Colonic mucosa (tissue), 4 donors: ENCODE measurements around the gene PIP4K2A. TPM values are rescaled to one million over a fixed set of nuclear protein-coding genes. Genes with fewer than 3 reads are reported as not detected.

Source experiments
- DNase-seq: peaks from one replicate; pipeline ENCODE4 v3.0.0-alpha.2; 2020
- H3K27ac ChIP-seq: fragments of 200-600 bp; one replicate; pipeline ENCODE4 v1.8.0; 2021
- H3K27me3 ChIP-seq: fragments of 200-600 bp; one replicate; pipeline ENCODE4 v1.8.0; 2021
- H3K36me3 ChIP-seq: fragments of 200-600 bp; one replicate; pipeline ENCODE4 v1.8.0; 2021
- H3K4me1 ChIP-seq: fragments of 200-600 bp; one replicate; pipeline ENCODE4 v1.8.0; 2021; ENCODE audit warnings: mild to moderate bottlenecking
- H3K4me3 ChIP-seq: fragments of 200-600 bp; one replicate; pipeline ENCODE4 v1.8.0; 2021
- H3K9ac ChIP-seq, 2 donors: one replicate each; pipeline ENCODE4 v1.7.0; 2013; ENCODE audit warnings: control low read depth in 2 of 2, low read depth in 2 of 2, low read length in 2 of 2
- H3K9me3 ChIP-seq: fragments of 200-600 bp; one replicate; pipeline ENCODE4 v1.8.0; 2021
- intact Hi-C: fragments of 100-400 bp; cut with DNase I; formaldehyde crosslinking; loops from one replicate; pipeline ENCODE4 v1.14.1; 2022
- total RNA-seq, 2 donors: library from RNA; stranded (reverse); fragmentation: NEBNext Ultra II Directional in 1 of 2; extraction: Animal tissue kit (Norgen Biotek cat#: 25700) in 1 of 2; gene quantifications; one replicate each; pipeline ENCODE4 v1.2.1, GENCODE V29; 2021
- TF ChIP-seq, protein P1 (sequence below): fragments of 200-600 bp; IDR thresholded peaks from one replicate; pipeline ENCODE4 v1.8.0; 2022; ENCODE audit warnings: antibody characterized with exemption, mild to moderate bottlenecking
- donor health status: healthy.
- donor health status: DM: no; HTN: no; CAD: no.
- donor health status: DM: no; HTN: no; CAD: no.

PIP4K2A gene
- total RNA-seq, 2 donors from 2014 or later = 12.1 to 14.9 TPM

DNA sequence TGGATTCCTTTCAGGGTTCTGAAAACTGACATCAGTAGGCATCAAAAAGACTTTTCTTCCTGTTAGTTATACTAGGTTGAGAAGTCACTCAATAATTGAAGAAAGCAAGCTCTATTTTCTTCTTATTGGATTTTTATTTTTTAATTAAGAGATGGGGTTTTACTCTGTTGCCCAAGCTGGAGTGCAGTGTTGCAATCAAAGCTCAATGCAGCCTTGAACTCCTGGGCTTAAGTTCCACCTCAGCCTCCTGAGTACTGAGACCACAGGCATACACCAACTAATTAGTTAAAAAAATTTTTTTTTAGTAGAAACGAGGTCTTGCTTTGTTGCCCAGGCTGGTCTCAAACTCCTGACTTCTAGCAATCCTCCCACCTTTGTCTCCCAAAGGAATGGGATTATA lies 28.0 kb downstream of the PIP4K2A start:
- intact Hi-C loops = no loop called here
- no peaks in the 10 kb centered on the region for H3K27me3 ChIP-seq
- no peak overlapping the region for H3K27ac ChIP-seq
- no peaks in the 10 kb centered on the region for H3K9me3 ChIP-seq
- no peak overlapping the region for H3K4me3 ChIP-seq
- TF ChIP-seq, protein P1, sequence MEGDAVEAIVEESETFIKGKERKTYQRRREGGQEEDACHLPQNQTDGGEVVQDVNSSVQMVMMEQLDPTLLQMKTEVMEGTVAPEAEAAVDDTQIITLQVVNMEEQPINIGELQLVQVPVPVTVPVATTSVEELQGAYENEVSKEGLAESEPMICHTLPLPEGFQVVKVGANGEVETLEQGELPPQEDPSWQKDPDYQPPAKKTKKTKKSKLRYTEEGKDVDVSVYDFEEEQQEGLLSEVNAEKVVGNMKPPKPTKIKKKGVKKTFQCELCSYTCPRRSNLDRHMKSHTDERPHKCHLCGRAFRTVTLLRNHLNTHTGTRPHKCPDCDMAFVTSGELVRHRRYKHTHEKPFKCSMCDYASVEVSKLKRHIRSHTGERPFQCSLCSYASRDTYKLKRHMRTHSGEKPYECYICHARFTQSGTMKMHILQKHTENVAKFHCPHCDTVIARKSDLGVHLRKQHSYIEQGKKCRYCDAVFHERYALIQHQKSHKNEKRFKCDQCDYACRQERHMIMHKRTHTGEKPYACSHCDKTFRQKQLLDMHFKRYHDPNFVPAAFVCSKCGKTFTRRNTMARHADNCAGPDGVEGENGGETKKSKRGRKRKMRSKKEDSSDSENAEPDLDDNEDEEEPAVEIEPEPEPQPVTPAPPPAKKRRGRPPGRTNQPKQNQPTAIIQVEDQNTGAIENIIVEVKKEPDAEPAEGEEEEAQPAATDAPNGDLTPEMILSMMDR = no peak
- H3K9ac ChIP-seq = no peak overlapping the region
- H3K36me3 ChIP-seq = no peaks in the 10 kb centered on the region
- no peak for DNase-seq
- H3K4me1 ChIP-seq = no peaks in the 10 kb centered on the region

DNA sequence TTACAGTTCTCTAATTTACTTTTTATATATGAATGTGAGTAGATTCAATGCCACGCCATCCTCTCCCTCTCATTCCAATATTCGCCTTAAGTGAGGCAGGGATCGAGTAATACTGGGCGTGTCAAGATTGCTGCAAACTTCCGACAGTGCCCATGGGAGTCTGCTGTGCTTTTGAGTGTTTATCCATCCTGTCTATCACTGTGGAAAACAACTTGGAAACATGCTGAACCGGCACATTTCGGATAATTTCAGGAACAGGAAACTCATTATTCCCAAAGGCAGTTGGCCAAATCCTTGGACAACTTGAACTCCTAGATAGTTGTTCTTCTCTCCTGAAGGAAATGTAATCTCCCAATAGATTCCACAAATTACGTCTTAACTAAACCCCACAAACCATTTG lies 28.5 kb downstream of the PIP4K2A start:
- no peaks in the 10 kb centered on the region for H3K36me3 ChIP-seq
- no peak for DNase-seq
- H3K9ac ChIP-seq = no peak overlapping the region
- TF ChIP-seq, protein P1 = no peak
- H3K9me3 ChIP-seq = no peaks in the 10 kb centered on the region
- no peak overlapping the region for H3K4me3 ChIP-seq
- H3K4me1 ChIP-seq = no peaks in the 10 kb centered on the region
- intact Hi-C loops = no loop called here
- no peak overlapping the region for H3K27ac ChIP-seq
- no peaks in the 10 kb centered on the region for H3K27me3 ChIP-seq

DNA sequence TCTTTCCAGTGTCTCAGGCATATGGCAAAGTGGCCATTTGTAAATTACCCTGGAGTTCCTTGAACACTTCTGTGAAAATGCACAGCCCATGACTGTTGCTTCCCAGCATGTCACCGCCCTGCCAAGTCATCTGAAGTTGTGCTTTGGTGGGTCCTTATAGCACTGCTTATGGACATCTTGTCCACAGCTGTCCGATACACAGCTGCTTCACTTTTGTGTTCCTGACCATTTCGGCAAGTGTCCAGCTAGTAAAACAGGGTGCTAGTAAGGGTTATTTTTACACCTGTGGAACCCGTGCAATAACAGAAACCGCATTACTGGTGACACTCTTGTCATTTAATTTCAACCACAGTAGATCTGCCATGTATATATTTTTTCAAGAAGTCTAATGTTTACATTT lies 29.7 kb downstream of the PIP4K2A start:
- no peaks in the 10 kb centered on the region for H3K4me1 ChIP-seq
- DNase-seq = no peak
- H3K4me3 ChIP-seq = no peak overlapping the region
- TF ChIP-seq, protein P1 = no peak
- H3K36me3 ChIP-seq = no peaks in the 10 kb centered on the region
- no peak overlapping the region for H3K9ac ChIP-seq
- no peaks in the 10 kb centered on the region for H3K27me3 ChIP-seq
- intact Hi-C loops = no loop called here
- H3K9me3 ChIP-seq = no peaks in the 10 kb centered on the region
- H3K27ac ChIP-seq = no peak overlapping the region

DNA sequence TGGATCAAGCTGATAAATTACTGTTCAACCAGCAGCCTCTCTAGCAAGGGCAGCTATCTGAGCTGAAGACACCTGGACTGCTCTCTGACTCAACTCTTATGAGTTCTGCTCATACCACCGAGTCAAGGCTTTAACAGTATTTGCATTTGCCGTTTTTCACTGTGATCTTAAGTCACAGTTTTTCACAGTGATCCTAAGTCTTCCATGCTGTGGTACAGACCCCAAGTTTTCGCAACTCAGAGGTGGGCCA lies 31.3 kb downstream of the PIP4K2A start:
- peak overlapping the region; percentile 46 for H3K27ac ChIP-seq

DNA sequence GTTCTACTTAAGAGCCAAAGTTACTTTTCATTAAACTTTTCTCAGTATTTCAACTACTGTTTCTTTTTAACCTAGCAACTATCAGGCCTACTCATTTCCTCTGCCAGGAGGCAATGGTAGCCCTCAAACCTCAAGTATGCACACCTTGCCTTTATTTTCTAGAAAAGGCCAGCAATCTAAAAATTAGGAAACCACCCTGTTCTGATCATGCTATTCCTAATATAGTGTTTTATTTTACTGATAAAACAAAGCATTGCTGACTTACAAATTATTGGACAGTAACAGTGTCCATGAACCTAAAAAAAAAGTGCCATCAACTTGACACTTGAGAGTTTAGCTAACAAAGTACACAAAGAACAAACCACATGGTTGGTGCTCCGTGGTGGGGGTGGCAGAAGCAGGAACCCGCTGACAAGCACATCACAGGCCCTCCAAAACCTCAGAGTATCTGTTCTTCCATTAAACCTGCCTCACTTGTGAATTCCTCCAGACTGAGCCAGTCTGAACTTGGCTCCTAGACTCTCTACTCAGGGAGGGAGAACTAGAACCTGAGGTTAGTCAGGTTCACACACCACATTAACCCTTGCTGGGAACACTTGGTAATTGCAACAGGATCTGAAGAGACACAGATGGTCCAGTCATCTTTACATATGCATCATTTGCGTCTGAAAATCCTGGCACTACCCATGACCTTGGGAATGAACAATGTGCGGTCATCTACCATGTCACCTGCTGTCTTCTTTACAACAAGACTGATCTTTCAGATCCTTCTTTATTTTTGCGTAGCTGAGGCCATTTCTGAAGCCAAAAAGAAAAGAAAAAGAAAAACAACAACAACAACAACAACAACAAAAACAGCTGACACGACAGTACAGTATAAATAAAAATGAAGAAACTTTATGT lies 31.9 kb downstream of the PIP4K2A start:
- intact Hi-C loops = no loop called here

More for the DNA sequence above, 31.3 kb downstream of the PIP4K2A start:
- DNase-seq = no peak
- Histone ChIP-seq H3K9me3 (no peaks in the 10 kb centered on the region), H3K4me1 (no peaks in the 10 kb centered on the region), H3K4me3 (no peak overlapping the region), H3K27me3 (no peaks in the 10 kb centered on the region), H3K36me3 (no peaks in the 10 kb centered on the region), H3K9ac (no peak overlapping the region)
- TF ChIP-seq, protein P1 = no peak
- intact Hi-C loops = no loop called here

More for the DNA sequence above, 31.9 kb downstream of the PIP4K2A start:
- Histone ChIP-seq H3K4me1 (no peaks in the 10 kb centered on the region), H3K9me3 (no peaks in the 10 kb centered on the region), H3K9ac (no peak overlapping the region), H3K36me3 (no peaks in the 10 kb centered on the region), H3K27ac (peak overlapping the region; percentile 46), H3K4me3 (no peak overlapping the region), H3K27me3 (no peaks in the 10 kb centered on the region)
- DNase-seq = no peak
- TF ChIP-seq, protein P1 = no peak
